Astrocyte of the spinal cord (primary cell): ENCODE measurements around the gene TERC.

Source experiments
- DNase-seq: peaks from one replicate; pipeline ENCODE4 v3.0.0; 2011; ENCODE audit warnings: low read depth, low spot score
- H3K4me3 ChIP-seq: 2 replicates; pipeline ENCODE4 v1.5.1; 2011; ENCODE audit warnings: low read depth, mild to moderate bottlenecking, low read length, moderate library complexity
- in situ Hi-C: cut with HindIII; loops from 2 replicates; pipeline ENCODE4 v1.10.0; 2017; ENCODE audit warnings: low sequenced_read_pairs
- TF ChIP-seq, protein P1 (sequence below): IDR thresholded peaks from 2 replicates; pipeline ENCODE4 v1.5.1; 2012; ENCODE audit warnings: low read depth, mild to moderate bottlenecking, low read length, inconsistent platforms

Gene TERC

DNA sequence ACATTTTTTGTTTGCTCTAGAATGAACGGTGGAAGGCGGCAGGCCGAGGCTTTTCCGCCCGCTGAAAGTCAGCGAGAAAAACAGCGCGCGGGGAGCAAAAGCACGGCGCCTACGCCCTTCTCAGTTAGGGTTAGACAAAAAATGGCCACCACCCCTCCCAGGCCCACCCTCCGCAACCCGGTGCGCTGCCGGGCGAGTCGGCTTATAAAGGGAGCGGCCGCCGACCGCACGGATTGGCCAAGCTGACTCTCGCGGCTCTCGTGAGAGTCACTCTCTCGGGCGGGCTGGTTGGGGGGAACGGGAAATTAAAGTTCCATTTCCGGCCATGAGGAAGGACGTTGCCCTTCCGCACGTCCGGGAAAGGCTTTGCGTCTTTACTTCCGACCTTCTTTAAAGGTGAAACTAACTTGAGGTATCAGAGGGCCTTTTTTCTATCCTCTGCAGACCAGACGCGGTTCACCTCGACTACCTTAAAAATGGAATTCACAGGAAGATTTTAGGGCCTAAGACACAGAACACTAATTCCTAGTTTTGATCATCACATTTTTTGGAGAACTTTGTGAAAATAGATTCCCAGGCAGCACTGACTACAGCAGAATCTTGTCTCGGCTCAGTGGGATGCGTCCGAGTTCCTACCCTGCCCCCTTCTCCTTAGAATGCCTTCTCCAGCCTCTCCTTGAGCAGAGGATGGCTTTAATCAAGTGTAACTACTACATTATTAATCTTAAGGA is at the start of gene TERC:
Gene TERC, minus strand, starts transcription at position 179 of the 731 bp plus-strand sequence.
- peak within 1 kb of the TSS; percentile 76 for H3K4me3 ChIP-seq
- TF ChIP-seq, protein P1, sequence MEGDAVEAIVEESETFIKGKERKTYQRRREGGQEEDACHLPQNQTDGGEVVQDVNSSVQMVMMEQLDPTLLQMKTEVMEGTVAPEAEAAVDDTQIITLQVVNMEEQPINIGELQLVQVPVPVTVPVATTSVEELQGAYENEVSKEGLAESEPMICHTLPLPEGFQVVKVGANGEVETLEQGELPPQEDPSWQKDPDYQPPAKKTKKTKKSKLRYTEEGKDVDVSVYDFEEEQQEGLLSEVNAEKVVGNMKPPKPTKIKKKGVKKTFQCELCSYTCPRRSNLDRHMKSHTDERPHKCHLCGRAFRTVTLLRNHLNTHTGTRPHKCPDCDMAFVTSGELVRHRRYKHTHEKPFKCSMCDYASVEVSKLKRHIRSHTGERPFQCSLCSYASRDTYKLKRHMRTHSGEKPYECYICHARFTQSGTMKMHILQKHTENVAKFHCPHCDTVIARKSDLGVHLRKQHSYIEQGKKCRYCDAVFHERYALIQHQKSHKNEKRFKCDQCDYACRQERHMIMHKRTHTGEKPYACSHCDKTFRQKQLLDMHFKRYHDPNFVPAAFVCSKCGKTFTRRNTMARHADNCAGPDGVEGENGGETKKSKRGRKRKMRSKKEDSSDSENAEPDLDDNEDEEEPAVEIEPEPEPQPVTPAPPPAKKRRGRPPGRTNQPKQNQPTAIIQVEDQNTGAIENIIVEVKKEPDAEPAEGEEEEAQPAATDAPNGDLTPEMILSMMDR, result no peak
- in situ Hi-C loops, result no loop called here
- DNase-seq, result peak; percentile 94

DNA sequence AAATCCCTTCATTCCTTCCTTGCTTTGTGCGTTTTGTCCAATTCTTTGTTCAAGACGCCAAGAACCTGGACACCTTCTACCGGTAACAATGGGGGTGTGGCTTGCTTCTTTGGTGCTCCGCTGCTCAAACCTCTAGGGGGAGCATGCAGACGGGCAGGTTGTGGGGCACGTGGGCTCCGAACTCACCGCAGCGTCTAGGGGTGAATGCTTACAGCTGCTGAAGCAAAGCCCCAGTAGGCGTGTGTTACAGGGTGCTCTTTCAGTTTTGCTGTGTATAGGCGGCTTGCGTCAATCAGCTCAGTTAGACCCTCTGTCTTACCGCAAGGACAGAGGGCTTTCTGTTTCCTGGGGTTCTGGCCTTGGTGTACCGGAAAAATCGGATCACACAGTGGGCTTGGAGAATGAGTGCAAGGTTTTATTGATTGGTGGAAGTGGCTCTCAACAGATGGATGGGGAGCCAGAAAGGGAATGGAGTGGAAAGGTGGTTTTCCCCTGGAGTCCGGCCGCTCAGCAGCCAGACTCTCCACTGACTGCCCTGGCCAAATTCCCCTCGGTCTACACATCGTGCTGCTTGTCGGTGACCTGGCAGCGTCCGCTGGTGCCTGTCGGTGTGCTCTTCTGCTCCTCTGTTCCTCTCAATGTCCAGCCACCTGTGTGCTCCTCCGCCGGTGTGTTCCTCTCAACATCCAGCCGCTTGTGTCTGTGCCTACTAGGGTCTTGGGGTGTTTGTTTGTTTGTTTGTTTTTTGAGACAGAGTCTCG is 49.1 kb upstream of the TERC start:
- in situ Hi-C loops, result no loop called here
- DNase-seq, result no peak
- peak overlapping the region; percentile 16 for H3K4me3 ChIP-seq
- TF ChIP-seq, protein P1, result peak; percentile 22

DNA sequence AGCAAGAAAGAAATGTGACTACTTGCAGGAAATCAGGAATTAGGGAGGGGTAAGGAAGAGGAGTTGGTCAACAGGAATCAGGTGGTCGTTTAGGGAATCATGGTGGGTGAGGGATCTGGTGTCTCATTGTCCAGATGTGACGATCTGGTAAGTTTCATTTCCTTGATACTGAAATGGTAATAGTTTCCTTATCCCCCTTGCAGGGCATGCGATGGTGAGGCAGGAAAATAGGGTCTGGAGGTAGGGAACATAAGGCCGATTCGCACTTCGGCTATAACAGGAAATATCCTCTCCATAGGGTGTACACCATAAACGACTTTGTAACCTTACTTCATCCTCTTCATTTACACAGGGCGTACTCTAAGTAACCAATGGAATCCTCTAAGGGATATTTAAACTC is 48.4 kb upstream of the TERC start:
- H3K4me3 ChIP-seq, result peak overlapping the region; percentile 16
- in situ Hi-C loops, result no loop called here
- TF ChIP-seq, protein P1, result no peak
- DNase-seq, result no peak

DNA sequence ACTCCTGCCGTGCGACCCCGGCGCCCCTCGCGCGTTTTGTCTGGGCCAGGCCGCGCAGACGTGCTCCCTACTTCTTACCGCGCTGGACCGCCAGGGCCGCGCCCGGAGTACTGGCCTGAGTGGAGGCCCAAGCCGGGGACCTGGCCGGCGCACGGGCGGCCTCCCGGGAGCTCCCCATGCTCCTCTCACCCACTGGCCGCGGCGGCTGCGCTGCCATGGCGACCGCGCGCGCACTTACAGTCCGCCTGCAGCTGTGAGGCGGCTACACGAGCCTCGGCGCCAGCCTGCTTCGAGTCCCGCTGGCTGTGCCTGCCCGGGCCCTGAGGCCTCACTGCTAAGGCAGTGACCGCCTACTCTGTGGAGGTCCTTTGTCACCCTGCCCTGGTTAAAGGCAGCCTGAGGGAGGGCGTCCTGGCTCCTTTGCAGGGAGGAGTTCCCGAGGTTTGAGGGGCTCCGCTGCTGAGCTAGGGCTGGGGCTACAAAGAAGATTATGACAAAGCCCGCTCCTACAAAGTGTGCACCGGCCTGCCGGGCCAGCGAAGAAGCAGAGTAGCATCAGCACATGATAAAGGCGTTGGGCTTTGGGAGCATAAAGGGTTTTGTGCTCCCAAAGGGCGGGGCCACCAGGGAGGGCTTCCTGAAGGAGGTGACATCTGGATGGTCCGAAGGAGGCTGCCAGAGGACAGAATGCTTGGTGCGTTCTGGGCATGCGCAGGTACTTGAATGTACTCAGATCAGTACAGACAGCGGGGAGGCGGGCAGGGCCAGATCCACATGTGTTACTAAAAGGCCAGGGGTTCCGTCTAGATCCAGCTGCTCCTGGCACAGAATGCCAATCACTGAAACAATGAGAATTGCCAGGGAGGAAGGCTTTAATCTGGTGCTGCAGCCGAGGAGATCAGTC is 47.7 kb upstream of the TERC start, which contains the start of the genes LRRC34 and LRRIQ4:
Gene LRRC34, minus strand, starts transcription at position 573 of the 904 bp plus-strand sequence. Its CDS starts 356 bp downstream, at position 217.
Gene LRRIQ4, plus strand, starts transcription at position 539 of the 904 bp plus-strand sequence. CDS start 9,052 bp downstream, outside the sequence.
- peak within 1 kb of the TSS; percentile 46 for H3K4me3 ChIP-seq
- TF ChIP-seq, protein P1, result no peak
- in situ Hi-C loops, result no loop called here
- DNase-seq, result peak; percentile 76

DNA sequence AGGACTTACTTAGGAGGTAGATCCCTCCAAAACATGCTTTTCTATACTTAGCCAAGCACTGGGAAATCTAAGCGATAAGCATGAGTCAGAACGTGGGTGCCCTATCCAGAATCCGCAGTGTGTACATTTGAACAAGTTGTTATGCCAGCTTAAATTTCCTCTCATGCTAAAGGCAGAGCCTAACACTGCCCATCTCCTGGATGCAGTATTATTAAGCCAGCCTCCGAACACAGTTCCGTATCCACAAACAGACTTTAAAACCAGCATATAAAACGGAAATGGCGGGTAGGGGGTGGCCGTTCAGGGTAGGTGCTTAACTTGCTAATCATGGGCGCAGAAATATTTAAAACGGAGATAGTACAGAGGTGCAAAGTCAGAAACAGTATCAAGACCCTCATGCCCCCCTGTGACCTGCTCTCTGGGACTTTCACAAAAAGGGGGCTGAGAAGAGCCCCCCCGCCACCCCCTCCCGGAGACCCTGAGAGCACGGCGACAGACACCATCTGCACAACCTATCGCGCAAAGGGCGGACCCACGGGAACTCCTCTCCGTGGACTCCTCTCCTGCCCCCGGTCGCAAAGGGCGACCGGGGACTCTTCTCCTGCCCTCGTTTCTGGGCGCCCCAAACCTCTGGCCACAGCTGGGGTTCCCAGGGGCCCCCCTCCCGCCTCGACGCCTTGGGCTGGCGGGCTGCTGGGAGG is 46.9 kb upstream of the TERC start:
- TF ChIP-seq, protein P1, result no peak
- in situ Hi-C loops, result no loop called here
- H3K4me3 ChIP-seq, result peak overlapping the region; percentile 46
- DNase-seq, result peak; percentile 70
